Measurements from ENCODE around the gene MPHOSPH10.
"Not testable (repeated sequence)": the region's sequence is repeated elsewhere in the genome, so short reads cannot be mapped to it uniquely, and the experiment has no call there.

MPHOSPH10 gene, protein sequence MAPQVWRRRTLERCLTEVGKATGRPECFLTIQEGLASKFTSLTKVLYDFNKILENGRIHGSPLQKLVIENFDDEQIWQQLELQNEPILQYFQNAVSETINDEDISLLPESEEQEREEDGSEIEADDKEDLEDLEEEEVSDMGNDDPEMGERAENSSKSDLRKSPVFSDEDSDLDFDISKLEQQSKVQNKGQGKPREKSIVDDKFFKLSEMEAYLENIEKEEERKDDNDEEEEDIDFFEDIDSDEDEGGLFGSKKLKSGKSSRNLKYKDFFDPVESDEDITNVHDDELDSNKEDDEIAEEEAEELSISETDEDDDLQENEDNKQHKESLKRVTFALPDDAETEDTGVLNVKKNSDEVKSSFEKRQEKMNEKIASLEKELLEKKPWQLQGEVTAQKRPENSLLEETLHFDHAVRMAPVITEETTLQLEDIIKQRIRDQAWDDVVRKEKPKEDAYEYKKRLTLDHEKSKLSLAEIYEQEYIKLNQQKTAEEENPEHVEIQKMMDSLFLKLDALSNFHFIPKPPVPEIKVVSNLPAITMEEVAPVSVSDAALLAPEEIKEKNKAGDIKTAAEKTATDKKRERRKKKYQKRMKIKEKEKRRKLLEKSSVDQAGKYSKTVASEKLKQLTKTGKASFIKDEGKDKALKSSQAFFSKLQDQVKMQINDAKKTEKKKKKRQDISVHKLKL

DNA sequence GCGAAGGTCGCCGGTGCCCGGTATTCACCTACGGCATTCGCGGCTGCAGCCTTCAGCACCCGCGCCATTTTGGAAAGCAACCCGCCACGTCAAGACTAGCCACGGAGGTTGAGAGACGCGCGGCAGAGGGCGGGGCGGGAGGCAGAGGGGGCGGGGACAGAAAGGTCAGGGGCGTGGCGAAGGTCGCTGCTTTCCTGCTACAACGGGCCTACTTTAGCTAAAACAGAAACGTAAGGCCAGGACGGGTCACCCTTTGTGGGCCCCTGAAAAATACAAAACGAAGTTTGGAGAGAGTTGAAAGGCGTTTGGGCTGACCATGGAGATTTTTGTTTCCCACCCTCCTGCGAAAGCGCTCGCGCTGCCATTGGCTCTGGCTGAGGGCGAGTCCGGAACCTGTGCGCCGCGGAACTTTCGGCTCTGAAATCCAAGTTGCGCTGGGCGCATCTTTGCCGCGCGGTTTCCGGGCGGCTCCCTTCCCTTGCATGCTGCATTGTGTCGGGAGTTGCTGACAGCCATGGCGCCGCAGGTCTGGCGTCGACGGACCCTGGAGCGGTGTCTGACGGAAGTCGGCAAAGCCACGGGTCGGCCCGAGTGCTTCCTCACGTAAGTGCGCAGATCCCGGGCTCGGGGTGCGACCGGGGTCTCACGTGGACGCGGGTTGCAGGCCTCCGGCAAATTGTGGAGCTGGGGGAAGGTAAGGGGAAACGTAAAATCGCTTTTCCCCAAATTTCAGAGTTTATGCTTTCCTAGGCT lies at the start of gene MPHOSPH10, which contains the start of gene MCEE:
Gene MPHOSPH10 (plus strand): TSS at position 483 of the 753 bp plus-strand sequence. CDS start 32 bp downstream, at position 515.
Gene MCEE (minus strand): TSS at position 78 of the 753 bp plus-strand sequence. CDS start 10 bp downstream, at position 68.
- H3K4me3 ChIP-seq (ENCODE audit: low read length in 2 of 2): peak within 1 kb of the TSS; percentile 94 to 97
- no peaks in the 10 kb centered on the region for H3K27me3 ChIP-seq (ENCODE audit: control insufficient read depth in 2 of 2, insufficient read depth in 2 of 2, low read length in 2 of 2)
- peaks cover 12 to 13% of the 10 kb centered on the region in 2 donors for H3K4me1 ChIP-seq (ENCODE audit: control insufficient read depth in 2 of 2, insufficient read depth in 2 of 2, low read length in 2 of 2)
- peak within 1 kb of the TSS; percentile 97 to 98 for H3K27ac ChIP-seq (ENCODE audit: low read depth in 2 of 2, low read length in 2 of 2)
- peak within 1 kb of the TSS; percentile 91 to 92 for H3K9ac ChIP-seq (ENCODE audit: low read depth in 1 of 2, low read length in 2 of 2)
- H3K9me3 ChIP-seq (ENCODE audit: control insufficient read depth in 2 of 2, low read length in 2 of 2): no peaks in the 10 kb centered on the region
- H3K36me3 ChIP-seq (ENCODE audit: control insufficient read depth in 2 of 2, insufficient read depth in 2 of 2, low read length in 2 of 2): peaks cover 9 to 13% of the 10 kb centered on the region in 2 donors

- peaks cover 0 to 2% of the 10 kb centered on the region in 2 donors for H3K4me1 ChIP-seq (ENCODE audit: control insufficient read depth in 2 of 2, insufficient read depth in 2 of 2, low read length in 2 of 2)
- peaks cover 10 to 14% of the 10 kb centered on the region in 2 donors for H3K36me3 ChIP-seq (ENCODE audit: control insufficient read depth in 2 of 2, insufficient read depth in 2 of 2, low read length in 2 of 2)
- no peak overlapping the region for H3K9ac ChIP-seq (ENCODE audit: low read depth in 1 of 2, low read length in 2 of 2)
- H3K27ac ChIP-seq (ENCODE audit: low read depth in 2 of 2, low read length in 2 of 2): no peak overlapping the region
- no peaks in the 10 kb centered on the region for H3K9me3 ChIP-seq (ENCODE audit: control insufficient read depth in 2 of 2, low read length in 2 of 2)
- no peaks in the 10 kb centered on the region for H3K27me3 ChIP-seq (ENCODE audit: control insufficient read depth in 2 of 2, insufficient read depth in 2 of 2, low read length in 2 of 2)
- H3K4me3 ChIP-seq (ENCODE audit: low read length in 2 of 2): no peak overlapping the region
Observed at GRCh38 chr2:71082402-71083252, 47.8 kb upstream of the MPHOSPH10 start.

- H3K27ac ChIP-seq (ENCODE audit: low read depth in 2 of 2, low read length in 2 of 2): not testable (repeated sequence)
Observed at GRCh38 chr2:71083297-71083696, 47.1 kb upstream of the MPHOSPH10 start.

GRCh38 chr2:71083752-71084312 lies 46.6 kb upstream of the MPHOSPH10 start:
- H3K9ac ChIP-seq (ENCODE audit: low read depth in 1 of 2, low read length in 2 of 2); H3K9me3 ChIP-seq (ENCODE audit: control insufficient read depth in 2 of 2, low read length in 2 of 2); H3K27ac ChIP-seq (ENCODE audit: low read depth in 2 of 2, low read length in 2 of 2); H3K36me3 ChIP-seq (ENCODE audit: control insufficient read depth in 2 of 2, insufficient read depth in 2 of 2, low read length in 2 of 2); H3K4me1 ChIP-seq (ENCODE audit: control insufficient read depth in 2 of 2, insufficient read depth in 2 of 2, low read length in 2 of 2); H3K27me3 ChIP-seq (ENCODE audit: control insufficient read depth in 2 of 2, insufficient read depth in 2 of 2, low read length in 2 of 2): not testable (repeated sequence)
- peak overlapping the region in 1 of 2 donors; percentile 41 for H3K4me3 ChIP-seq (ENCODE audit: low read length in 2 of 2)

More at GRCh38 chr2:71083297-71083696, 47.1 kb upstream of the MPHOSPH10 start:
- H3K9me3 ChIP-seq (ENCODE audit: control insufficient read depth in 2 of 2, low read length in 2 of 2); H3K27me3 ChIP-seq (ENCODE audit: control insufficient read depth in 2 of 2, insufficient read depth in 2 of 2, low read length in 2 of 2); H3K9ac ChIP-seq (ENCODE audit: low read depth in 1 of 2, low read length in 2 of 2); H3K4me1 ChIP-seq (ENCODE audit: control insufficient read depth in 2 of 2, insufficient read depth in 2 of 2, low read length in 2 of 2); H3K4me3 ChIP-seq (ENCODE audit: low read length in 2 of 2); H3K36me3 ChIP-seq (ENCODE audit: control insufficient read depth in 2 of 2, insufficient read depth in 2 of 2, low read length in 2 of 2): not testable (repeated sequence)

DNA sequence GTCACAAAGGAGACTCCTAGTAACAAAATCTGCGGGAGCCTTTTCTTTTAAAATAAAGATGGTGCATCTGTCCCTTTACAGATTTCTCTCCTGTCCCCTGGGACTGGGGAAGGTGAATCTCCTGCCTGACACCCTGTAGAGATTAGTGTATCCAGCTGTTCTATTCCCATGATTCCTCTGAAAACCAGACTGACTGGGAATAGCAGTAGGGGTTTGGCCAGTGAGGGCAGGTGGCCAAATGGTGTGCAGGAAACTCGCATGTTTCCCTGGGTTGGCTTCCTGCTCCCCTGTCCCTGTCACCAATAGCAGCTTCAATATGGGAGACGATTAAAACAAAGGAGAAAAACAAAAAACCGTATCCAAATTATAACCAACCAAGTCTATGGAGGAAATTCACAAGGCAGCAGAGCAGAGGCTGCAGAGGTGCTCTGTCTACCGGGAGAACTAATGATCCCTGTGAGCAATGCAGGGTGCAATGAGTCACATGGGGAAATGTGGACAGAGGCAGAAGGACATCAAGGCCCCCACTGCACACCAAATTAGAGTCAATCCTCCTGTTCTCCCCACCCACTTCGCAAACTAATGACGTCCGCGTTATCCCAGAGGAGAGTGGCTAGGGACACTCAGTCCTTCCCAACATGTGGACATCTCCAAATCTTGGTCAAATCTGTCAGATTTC lies 45.0 kb upstream of the MPHOSPH10 start:
- not testable (repeated sequence) for H3K27me3 ChIP-seq (ENCODE audit: control insufficient read depth in 2 of 2, insufficient read depth in 2 of 2, low read length in 2 of 2); H3K27ac ChIP-seq (ENCODE audit: low read depth in 2 of 2, low read length in 2 of 2); H3K36me3 ChIP-seq (ENCODE audit: control insufficient read depth in 2 of 2, insufficient read depth in 2 of 2, low read length in 2 of 2); H3K9me3 ChIP-seq (ENCODE audit: control insufficient read depth in 2 of 2, low read length in 2 of 2); H3K4me3 ChIP-seq (ENCODE audit: low read length in 2 of 2); H3K9ac ChIP-seq (ENCODE audit: low read depth in 1 of 2, low read length in 2 of 2); H3K4me1 ChIP-seq (ENCODE audit: control insufficient read depth in 2 of 2, insufficient read depth in 2 of 2, low read length in 2 of 2)

- not testable (repeated sequence) for H3K27me3 ChIP-seq (ENCODE audit: control insufficient read depth in 2 of 2, insufficient read depth in 2 of 2, low read length in 2 of 2); H3K36me3 ChIP-seq (ENCODE audit: control insufficient read depth in 2 of 2, insufficient read depth in 2 of 2, low read length in 2 of 2); H3K4me1 ChIP-seq (ENCODE audit: control insufficient read depth in 2 of 2, insufficient read depth in 2 of 2, low read length in 2 of 2); H3K27ac ChIP-seq (ENCODE audit: low read depth in 2 of 2, low read length in 2 of 2); H3K9ac ChIP-seq (ENCODE audit: low read depth in 1 of 2, low read length in 2 of 2); H3K4me3 ChIP-seq (ENCODE audit: low read length in 2 of 2); H3K9me3 ChIP-seq (ENCODE audit: control insufficient read depth in 2 of 2, low read length in 2 of 2)
Observed at GRCh38 chr2:71089475-71089874, 41.0 kb upstream of the MPHOSPH10 start.

- not testable (repeated sequence) for H3K9ac ChIP-seq (ENCODE audit: low read depth in 1 of 2, low read length in 2 of 2)
Observed at GRCh38 chr2:71091808-71092207, 38.6 kb upstream of the MPHOSPH10 start.

DNA sequence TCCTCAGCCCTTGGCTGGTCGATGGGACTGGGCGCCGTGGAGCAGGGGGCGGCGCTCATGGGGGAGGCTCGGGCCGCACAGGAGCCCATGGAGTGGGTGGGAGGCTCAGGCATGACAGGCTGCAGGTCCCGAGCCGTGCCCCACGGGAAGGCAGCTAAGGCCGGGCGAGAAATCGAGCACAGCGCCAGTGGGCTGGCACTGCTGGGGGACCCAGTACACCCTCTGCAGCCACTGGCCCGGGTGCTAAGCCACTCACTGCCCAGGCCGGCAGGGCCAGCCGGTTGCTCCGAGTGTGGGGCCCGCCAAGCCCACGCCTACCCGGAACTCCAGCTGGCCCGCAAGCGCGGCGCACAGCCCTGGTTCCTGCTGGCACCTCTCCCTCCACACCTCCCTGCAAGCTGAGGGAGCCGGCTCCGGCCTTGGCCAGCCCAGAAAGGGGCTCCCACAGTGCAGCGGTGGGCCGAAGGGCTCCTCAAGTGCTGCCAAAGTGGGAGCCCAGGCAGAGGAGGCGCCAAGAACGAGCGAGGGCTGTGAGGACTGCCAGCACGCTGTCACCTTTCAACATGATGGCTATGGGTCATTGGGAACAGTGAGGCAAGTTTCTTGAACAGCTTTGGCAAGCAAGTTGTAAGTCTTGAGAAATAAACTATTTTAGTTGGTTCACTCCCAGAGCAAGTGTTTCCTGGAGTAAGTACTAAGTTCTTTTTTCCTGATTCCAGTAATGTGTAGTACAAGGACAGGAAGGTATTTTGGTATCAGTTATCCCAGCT lies 37.8 kb upstream of the MPHOSPH10 start:
- not testable (repeated sequence) for H3K9ac ChIP-seq (ENCODE audit: low read depth in 1 of 2, low read length in 2 of 2); H3K9me3 ChIP-seq (ENCODE audit: control insufficient read depth in 2 of 2, low read length in 2 of 2); H3K4me1 ChIP-seq (ENCODE audit: control insufficient read depth in 2 of 2, insufficient read depth in 2 of 2, low read length in 2 of 2); H3K36me3 ChIP-seq (ENCODE audit: control insufficient read depth in 2 of 2, insufficient read depth in 2 of 2, low read length in 2 of 2); H3K27me3 ChIP-seq (ENCODE audit: control insufficient read depth in 2 of 2, insufficient read depth in 2 of 2, low read length in 2 of 2); H3K4me3 ChIP-seq (ENCODE audit: low read length in 2 of 2); H3K27ac ChIP-seq (ENCODE audit: low read depth in 2 of 2, low read length in 2 of 2)

More at GRCh38 chr2:71091808-71092207, 38.6 kb upstream of the MPHOSPH10 start:
- H3K36me3 ChIP-seq (ENCODE audit: control insufficient read depth in 2 of 2, insufficient read depth in 2 of 2, low read length in 2 of 2); H3K9me3 ChIP-seq (ENCODE audit: control insufficient read depth in 2 of 2, low read length in 2 of 2); H3K27me3 ChIP-seq (ENCODE audit: control insufficient read depth in 2 of 2, insufficient read depth in 2 of 2, low read length in 2 of 2); H3K4me3 ChIP-seq (ENCODE audit: low read length in 2 of 2); H3K4me1 ChIP-seq (ENCODE audit: control insufficient read depth in 2 of 2, insufficient read depth in 2 of 2, low read length in 2 of 2); H3K27ac ChIP-seq (ENCODE audit: low read depth in 2 of 2, low read length in 2 of 2): not testable (repeated sequence)
